GM12891 (cell line): ENCODE measurements around the gene HYAL3.
A peak's percentile ranks its signal among the peaks of the same experiment; 100 is the strongest.

Experiments
- DNase-seq: peaks from one replicate; pipeline ENCODE4 v3.0.0; 2011; ENCODE audit warnings: low spot score; ENCODE audit not compliant: insufficient read length
- FAIRE-seq: peaks from 2 replicates; lab custom pipeline; 2011; peaks lifted over from hg19 to GRCh38; lab: Jason Lieb, UNC
- PAX5 ChIP-seq: IDR thresholded peaks from 2 replicates; pipeline ENCODE4 v1.6.1; 2011; ENCODE audit warnings: low read length, moderate library complexity, mild to moderate bottlenecking; ENCODE audit not compliant: insufficient read depth, severe bottlenecking
- POLR2A ChIP-seq: IDR thresholded peaks from 2 replicates; pipeline ENCODE4 v1.6.1; 2011; ENCODE audit warnings: low read depth, low read length, control low read depth
- POLR2AphosphoS5 ChIP-seq: IDR thresholded peaks from 2 replicates; pipeline ENCODE4 v1.6.1; 2011; ENCODE audit warnings: low read depth, low read length, control low read depth
- POU2F2 ChIP-seq: IDR thresholded peaks from 2 replicates; pipeline ENCODE4 v1.6.1; 2011; ENCODE audit warnings: low read depth, mild to moderate bottlenecking, control low read depth, low read length, moderate library complexity
- SPI1 ChIP-seq: IDR thresholded peaks from 2 replicates; pipeline ENCODE4 v1.6.1; 2011; ENCODE audit warnings: low read depth, low read length, control low read depth
- TAF1 ChIP-seq: IDR thresholded peaks from 2 replicates; pipeline ENCODE4 v1.6.1; 2011; ENCODE audit warnings: low read depth, low read length, control low read depth

The HYAL3 gene

DNA sequence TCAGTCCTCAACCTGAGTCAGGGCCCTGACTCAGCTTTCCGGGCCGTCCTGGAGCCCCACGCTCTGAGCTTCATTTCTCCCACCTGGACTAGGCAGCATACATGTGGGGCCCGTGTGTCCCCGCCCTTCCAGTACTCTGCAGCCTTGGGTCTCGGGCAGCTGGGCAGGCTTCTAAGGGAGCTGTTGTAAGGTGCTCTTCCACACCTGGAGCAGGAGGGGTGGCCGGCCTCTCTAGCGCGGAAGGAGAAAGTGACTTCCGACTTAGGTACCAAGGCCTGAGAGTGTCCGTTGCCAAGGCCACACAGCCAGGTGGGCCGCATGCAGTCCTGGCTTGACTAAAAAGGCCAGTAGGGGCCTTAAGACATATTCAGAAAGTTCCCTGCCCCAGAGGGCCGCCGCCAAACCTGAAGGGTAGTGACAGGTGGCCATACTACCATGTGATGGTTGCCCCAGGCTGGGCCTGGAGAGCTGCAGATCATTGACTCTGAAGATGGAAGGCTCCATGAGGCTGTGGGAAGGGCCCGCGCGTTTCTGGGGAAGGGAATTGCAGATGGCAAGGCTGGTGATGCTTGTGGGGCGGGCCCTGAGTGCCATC is 39.7 kb downstream of the HYAL3 start:
- FAIRE-seq (peak; percentile 20), DNase-seq (no peak)
- TF ChIP-seq POLR2A (no peak), POLR2AphosphoS5 (no peak), PAX5 (no peak), TAF1 (no peak)

DNA sequence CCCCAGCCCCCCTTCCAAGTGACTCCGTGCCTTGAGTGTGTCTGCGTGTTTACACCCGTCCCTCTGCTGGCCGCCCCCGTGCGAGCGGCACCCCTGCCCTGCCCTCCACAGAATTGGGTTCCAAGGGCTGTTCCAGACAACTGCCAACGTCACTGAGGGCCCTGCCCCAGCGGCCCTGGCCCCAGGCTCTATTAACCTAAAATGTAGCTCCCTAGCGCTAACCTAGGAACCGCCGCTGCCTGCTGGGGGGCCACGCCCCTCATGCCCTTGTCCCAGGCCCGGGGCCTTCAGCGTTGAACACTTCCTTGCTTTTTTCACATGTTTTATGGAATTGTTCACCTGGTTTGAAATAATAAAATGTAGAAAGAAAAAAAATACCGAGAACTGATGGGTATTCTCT is 40.2 kb downstream of the HYAL3 start:
- TF ChIP-seq POLR2A (no peak), PAX5 (no peak), TAF1 (no peak), SPI1 (no peak), POU2F2 (no peak), POLR2AphosphoS5 (no peak)
- no peak for FAIRE-seq
- no peak for DNase-seq

- FAIRE-seq (no peak), DNase-seq (no peak)
- no peak for TF ChIP-seq POLR2A
- TF ChIP-seq SPI1, result no peak
- TF ChIP-seq POU2F2, result no peak
- no peak for TF ChIP-seq POLR2AphosphoS5
- TF ChIP-seq PAX5, result no peak
- no peak for TF ChIP-seq TAF1
Measured at GRCh38 chr3:50258029-50258680, 41.0 kb downstream of the HYAL3 start.

- no peak for FAIRE-seq
- TF ChIP-seq POLR2AphosphoS5, result no peak
- no peak for TF ChIP-seq POLR2A
- TF ChIP-seq POU2F2, result no peak
- TF ChIP-seq TAF1, result no peak
- TF ChIP-seq SPI1, result no peak
- no peak for TF ChIP-seq PAX5
- DNase-seq, result no peak
Measured at GRCh38 chr3:50256978-50257890, 42.0 kb downstream of the HYAL3 start.

DNA sequence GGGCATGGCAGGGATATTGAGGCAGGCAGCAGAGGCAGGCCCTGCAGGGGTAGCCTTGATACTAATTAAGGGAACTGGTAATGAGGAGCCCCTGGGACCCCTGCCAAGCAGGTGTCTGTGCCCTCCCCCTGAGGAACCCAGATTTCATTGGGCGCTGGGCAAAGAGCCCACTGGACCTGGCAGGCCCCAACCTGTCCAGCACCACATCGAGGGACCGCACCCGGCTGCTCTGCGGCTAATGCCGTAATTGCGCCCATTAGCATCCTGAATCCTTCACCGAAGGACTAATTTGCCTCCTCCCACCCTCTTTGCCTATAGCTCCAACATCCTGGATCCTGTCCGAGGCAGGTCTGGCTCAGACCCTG is 44.0 kb downstream of the HYAL3 start:
- no peak for TF ChIP-seq TAF1
- TF ChIP-seq SPI1, result no peak
- TF ChIP-seq POLR2AphosphoS5, result no peak
- no peak for TF ChIP-seq POU2F2
- TF ChIP-seq PAX5, result no peak
- TF ChIP-seq POLR2A, result no peak
- DNase-seq (no peak), FAIRE-seq (no peak)

GRCh38 chr3:50254577-50255250 is 44.5 kb downstream of the HYAL3 start:
- FAIRE-seq, result no peak
- no peak for TF ChIP-seq SPI1
- TF ChIP-seq PAX5, result no peak
- no peak for TF ChIP-seq POLR2AphosphoS5
- DNase-seq, result no peak

- no peak for DNase-seq
- TF ChIP-seq PAX5 (no peak), POLR2AphosphoS5 (no peak), POLR2A (no peak), SPI1 (no peak), POU2F2 (no peak), TAF1 (no peak)
- FAIRE-seq, result no peak
Measured at GRCh38 chr3:50251220-50251619, 48.0 kb downstream of the HYAL3 start.

- DNase-seq, result no peak
- TF ChIP-seq POLR2AphosphoS5 (no peak), SPI1 (no peak), TAF1 (no peak), PAX5 (no peak), POU2F2 (no peak), POLR2A (no peak)
- FAIRE-seq, result no peak
Measured at GRCh38 chr3:50250514-50250913, 48.7 kb downstream of the HYAL3 start.

DNA sequence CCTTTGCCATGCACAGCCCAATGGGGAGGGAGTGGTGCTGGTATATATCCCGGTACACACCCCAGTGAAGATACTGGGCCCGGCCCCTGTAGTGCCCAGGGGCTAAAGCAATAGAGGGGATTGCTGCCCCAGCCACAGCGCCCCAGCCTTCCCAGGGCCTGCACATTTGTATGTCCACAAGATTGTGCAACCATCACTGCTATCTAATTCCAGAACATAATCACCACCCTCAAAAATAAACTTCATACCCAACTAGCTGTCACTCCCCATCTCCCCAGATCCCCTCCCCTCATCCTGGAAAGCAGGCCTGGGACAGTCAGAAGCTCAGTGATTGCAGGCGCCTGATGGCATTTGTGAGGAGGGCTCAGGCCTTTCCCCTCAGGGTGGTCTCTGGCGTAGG is 49.7 kb downstream of the HYAL3 start:
- no peak for FAIRE-seq
- TF ChIP-seq PAX5, result no peak
- no peak for TF ChIP-seq POLR2A
- TF ChIP-seq POLR2AphosphoS5, result no peak
- no peak for TF ChIP-seq SPI1
- TF ChIP-seq TAF1, result no peak
- no peak for TF ChIP-seq POU2F2
- no peak for DNase-seq
